Measurements from ENCODE around the gene DOCK3. TPM values are rescaled to one million over a fixed set of nuclear protein-coding genes. Genes with fewer than 3 reads are reported as not detected.
"Not testable (repeated sequence)": the region's sequence is repeated elsewhere in the genome, so short reads cannot be mapped to it uniquely, and the experiment has no call there.

Gene DOCK3
- total RNA-seq, 5 donors from 2014 or later (not counting 1 experiment from before 2014, with no cell fraction given), result 2.0 to 3.2 (median 2.6) TPM

- H3K4me3 Mint-ChIP-seq; H3K27ac ChIP-seq (ENCODE audit: low read length); H3K4me1 Mint-ChIP-seq; H3K27me3 Mint-ChIP-seq; H3K27ac Mint-ChIP-seq; H3K4me1 ChIP-seq (ENCODE audit: control insufficient read depth in 1 of 2, extremely low read depth in 1 of 2, insufficient read depth in 2 of 2, low read length in 2 of 2); H3K9me3 ChIP-seq; POLR2A ChIA-PET; CTCF ChIA-PET; H3K4me3 ChIP-seq (ENCODE audit: control insufficient read depth in 1 of 2, extremely low read depth in 1 of 2, low read length in 1 of 2); H3K36me3 ChIP-seq (ENCODE audit: control insufficient read depth in 2 of 2, extremely low read depth in 1 of 2, insufficient read depth in 1 of 2, low read length in 1 of 2); H3K27me3 ChIP-seq (replicated peaks in 1 of 2; ENCODE audit: control insufficient read depth in 2 of 2, extremely low read depth in 1 of 2, insufficient read depth in 2 of 2, low read length in 1 of 2); DNase-seq; ATAC-seq (replicated peaks in 1 of 4): not testable (repeated sequence)
- Mint-ChIP-seq H3K9me3 (peaks cover 34 to 39% (median 39%) of the 10 kb centered on the region in 3 donors), H3K36me3 (peaks cover 32% of the 10 kb centered on the region)
- no CpG with 5 or more reads among the region's 27 CpGs for WGBS (ENCODE audit: insufficient coverage)
These were observed 129.1 kb downstream of the DOCK3 start for GRCh38 chr3:50803805-50804204.

GRCh38 chr3:50804376-50804775 is 129.6 kb downstream of the DOCK3 start:
- DNase-seq; ATAC-seq (replicated peaks in 1 of 4); CTCF ChIA-PET; POLR2A ChIA-PET; H3K4me3 ChIP-seq (ENCODE audit: control insufficient read depth in 1 of 2, extremely low read depth in 1 of 2, low read length in 1 of 2); H3K36me3 ChIP-seq (ENCODE audit: control insufficient read depth in 2 of 2, extremely low read depth in 1 of 2, insufficient read depth in 1 of 2, low read length in 1 of 2); H3K4me1 ChIP-seq (ENCODE audit: control insufficient read depth in 1 of 2, extremely low read depth in 1 of 2, insufficient read depth in 2 of 2, low read length in 2 of 2); H3K27ac Mint-ChIP-seq; H3K27ac ChIP-seq (ENCODE audit: low read length); H3K4me1 Mint-ChIP-seq; H3K27me3 Mint-ChIP-seq; H3K27me3 ChIP-seq (replicated peaks in 1 of 2; ENCODE audit: control insufficient read depth in 2 of 2, extremely low read depth in 1 of 2, insufficient read depth in 2 of 2, low read length in 1 of 2); H3K9me3 ChIP-seq; H3K4me3 Mint-ChIP-seq: not testable (repeated sequence)
- H3K36me3 Mint-ChIP-seq, result peaks cover 27% of the 10 kb centered on the region
- peaks cover 28 to 34% (median 33%) of the 10 kb centered on the region in 3 donors for H3K9me3 Mint-ChIP-seq
- 94% methylated on average over 9 of the region's 20 CpGs for WGBS (ENCODE audit: insufficient coverage)

DNA sequence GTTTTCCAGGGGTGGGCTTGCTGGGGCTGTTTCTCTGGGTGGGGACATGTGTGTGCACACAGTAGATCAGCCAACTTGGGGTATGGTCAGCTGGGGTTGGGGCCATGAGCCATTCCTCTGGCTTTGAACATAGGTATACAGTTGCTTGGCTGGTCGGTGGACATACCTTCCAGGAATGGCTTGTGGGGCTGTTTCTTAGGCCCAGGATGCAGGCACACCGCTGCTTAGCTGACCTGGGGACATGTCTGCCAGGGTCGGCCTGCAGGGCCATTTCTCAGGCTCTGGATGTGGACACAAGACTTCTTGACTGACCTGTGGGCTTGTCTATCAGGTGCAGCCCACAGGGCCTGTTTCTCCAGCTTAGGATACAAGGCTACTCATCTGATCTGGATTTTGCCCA is 130.6 kb downstream of the DOCK3 start:
- 64% methylated on average over 3 of the region's 3 CpGs for WGBS (ENCODE audit: insufficient coverage)
- Histone ChIP-seq H3K4me1 (ENCODE audit: control insufficient read depth in 1 of 2, extremely low read depth in 1 of 2, insufficient read depth in 2 of 2, low read length in 2 of 2) (no peaks in the 10 kb centered on the region), H3K36me3 (ENCODE audit: control insufficient read depth in 2 of 2, extremely low read depth in 1 of 2, insufficient read depth in 1 of 2, low read length in 1 of 2) (no peaks in the 10 kb centered on the region), H3K4me3 (ENCODE audit: control insufficient read depth in 1 of 2, extremely low read depth in 1 of 2, low read length in 1 of 2) (no peak overlapping the region), H3K27me3 (replicated peaks in 1 of 2; ENCODE audit: control insufficient read depth in 2 of 2, extremely low read depth in 1 of 2, insufficient read depth in 2 of 2, low read length in 1 of 2) (peaks cover 0 to 7% of the 10 kb centered on the region in 2 experiments), H3K9me3 (no peaks in the 10 kb centered on the region), H3K27ac (ENCODE audit: low read length) (no peak overlapping the region)
- Mint-ChIP-seq H3K36me3 (peaks cover 19% of the 10 kb centered on the region), H3K4me1 (no peaks in the 10 kb centered on the region), H3K27ac (no peak overlapping the region), H3K4me3 (no peak overlapping the region), H3K27me3 (peaks cover 0 to 3% of the 10 kb centered on the region in 2 donors), H3K9me3 (peaks cover 23 to 26% (median 24%) of the 10 kb centered on the region in 3 donors)
- ATAC-seq (replicated peaks in 1 of 4), result no peak
- CTCF ChIA-PET, result no interaction called here
- POLR2A ChIA-PET, result no interaction called here
- DNase-seq, result no peak

- Mint-ChIP-seq H3K4me3 (no peak overlapping the region), H3K36me3 (peaks cover 15% of the 10 kb centered on the region), H3K4me1 (no peaks in the 10 kb centered on the region), H3K9me3 (peaks cover 17 to 20% (median 18%) of the 10 kb centered on the region in 3 donors), H3K27me3 (no peaks in the 10 kb centered on the region), H3K27ac (no peak overlapping the region)
- ATAC-seq (replicated peaks in 1 of 4) (no peak), DNase-seq (no peak)
- Histone ChIP-seq H3K9me3 (no peaks in the 10 kb centered on the region), H3K4me1 (ENCODE audit: control insufficient read depth in 1 of 2, extremely low read depth in 1 of 2, insufficient read depth in 2 of 2, low read length in 2 of 2) (no peaks in the 10 kb centered on the region), H3K27me3 (replicated peaks in 1 of 2; ENCODE audit: control insufficient read depth in 2 of 2, extremely low read depth in 1 of 2, insufficient read depth in 2 of 2, low read length in 1 of 2) (peaks cover 0 to 7% of the 10 kb centered on the region in 2 experiments), H3K36me3 (ENCODE audit: control insufficient read depth in 2 of 2, extremely low read depth in 1 of 2, insufficient read depth in 1 of 2, low read length in 1 of 2) (no peaks in the 10 kb centered on the region), H3K27ac (ENCODE audit: low read length) (no peak overlapping the region), H3K4me3 (ENCODE audit: control insufficient read depth in 1 of 2, extremely low read depth in 1 of 2, low read length in 1 of 2) (no peak overlapping the region)
- ChIA-PET POLR2A (no interaction called here), CTCF (no interaction called here)
- WGBS (ENCODE audit: insufficient coverage), result 67% methylated on average over 1 of the region's 1 CpG
These were observed 131.3 kb downstream of the DOCK3 start for GRCh38 chr3:50806031-50806430.

DNA sequence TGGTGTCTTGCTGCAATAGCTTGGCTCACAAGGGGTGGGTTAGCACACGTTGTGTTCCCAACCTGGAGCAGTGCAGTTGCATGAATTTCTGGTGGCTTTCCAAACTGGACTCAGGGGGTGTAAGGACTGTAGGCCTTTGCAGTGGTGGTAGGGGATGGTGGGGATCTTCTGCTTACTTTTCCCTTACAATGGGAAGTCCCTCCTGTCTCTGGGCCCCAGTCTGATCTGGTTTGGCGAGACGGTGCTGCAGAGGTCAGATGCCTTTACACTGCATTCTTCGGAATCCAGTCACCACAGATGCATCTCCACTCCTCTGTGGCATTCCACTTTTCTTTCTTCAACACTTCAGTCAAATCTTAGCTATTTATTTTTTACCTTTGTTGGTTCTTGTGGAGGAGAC is 132.1 kb downstream of the DOCK3 start:
- ATAC-seq (replicated peaks in 1 of 4) (no peak), DNase-seq (no peak)
- H3K27ac ChIP-seq (ENCODE audit: low read length), result no peak overlapping the region
- CTCF ChIA-PET, result no interaction called here
- Mint-ChIP-seq H3K27me3 (no peaks in the 10 kb centered on the region), H3K27ac (no peak overlapping the region), H3K4me3 (no peak overlapping the region), H3K4me1 (no peaks in the 10 kb centered on the region), H3K9me3 (peaks cover 9 to 12% (median 10%) of the 10 kb centered on the region in 3 donors), H3K36me3 (peaks cover 9% of the 10 kb centered on the region)
- H3K4me1 ChIP-seq (ENCODE audit: control insufficient read depth in 1 of 2, extremely low read depth in 1 of 2, insufficient read depth in 2 of 2, low read length in 2 of 2), result no peaks in the 10 kb centered on the region
- H3K27me3 ChIP-seq (replicated peaks in 1 of 2; ENCODE audit: control insufficient read depth in 2 of 2, extremely low read depth in 1 of 2, insufficient read depth in 2 of 2, low read length in 1 of 2), result peaks cover 0 to 7% of the 10 kb centered on the region in 2 experiments
- H3K36me3 ChIP-seq (ENCODE audit: control insufficient read depth in 2 of 2, extremely low read depth in 1 of 2, insufficient read depth in 1 of 2, low read length in 1 of 2), result no peaks in the 10 kb centered on the region
- H3K4me3 ChIP-seq (ENCODE audit: control insufficient read depth in 1 of 2, extremely low read depth in 1 of 2, low read length in 1 of 2), result no peak overlapping the region
- POLR2A ChIA-PET, result no interaction called here
- H3K9me3 ChIP-seq, result no peaks in the 10 kb centered on the region
- 100% methylated on average over 3 of the region's 4 CpGs for WGBS (ENCODE audit: insufficient coverage)

- Histone ChIP-seq H3K4me3 (ENCODE audit: control insufficient read depth in 1 of 2, extremely low read depth in 1 of 2, low read length in 1 of 2) (no peak overlapping the region), H3K27me3 (replicated peaks in 1 of 2; ENCODE audit: control insufficient read depth in 2 of 2, extremely low read depth in 1 of 2, insufficient read depth in 2 of 2, low read length in 1 of 2) (peaks cover 0 to 7% of the 10 kb centered on the region in 2 experiments), H3K9me3 (no peaks in the 10 kb centered on the region), H3K4me1 (ENCODE audit: control insufficient read depth in 1 of 2, extremely low read depth in 1 of 2, insufficient read depth in 2 of 2, low read length in 2 of 2) (no peaks in the 10 kb centered on the region), H3K27ac (ENCODE audit: low read length) (no peak overlapping the region), H3K36me3 (ENCODE audit: control insufficient read depth in 2 of 2, extremely low read depth in 1 of 2, insufficient read depth in 1 of 2, low read length in 1 of 2) (no peaks in the 10 kb centered on the region)
- Mint-ChIP-seq H3K36me3 (peaks cover 9% of the 10 kb centered on the region), H3K27ac (no peak overlapping the region), H3K4me1 (no peaks in the 10 kb centered on the region), H3K9me3 (peaks cover 4 to 9% (median 5%) of the 10 kb centered on the region in 3 donors), H3K4me3 (no peak overlapping the region), H3K27me3 (no peaks in the 10 kb centered on the region)
- DNase-seq (no peak), ATAC-seq (replicated peaks in 1 of 4) (no peak)
- WGBS (ENCODE audit: insufficient coverage), result no CpG with 5 or more reads among the region's 2 CpGs
- ChIA-PET CTCF (no interaction called here), POLR2A (no interaction called here)
These were observed 132.5 kb downstream of the DOCK3 start for GRCh38 chr3:50807266-50807665.

DNA sequence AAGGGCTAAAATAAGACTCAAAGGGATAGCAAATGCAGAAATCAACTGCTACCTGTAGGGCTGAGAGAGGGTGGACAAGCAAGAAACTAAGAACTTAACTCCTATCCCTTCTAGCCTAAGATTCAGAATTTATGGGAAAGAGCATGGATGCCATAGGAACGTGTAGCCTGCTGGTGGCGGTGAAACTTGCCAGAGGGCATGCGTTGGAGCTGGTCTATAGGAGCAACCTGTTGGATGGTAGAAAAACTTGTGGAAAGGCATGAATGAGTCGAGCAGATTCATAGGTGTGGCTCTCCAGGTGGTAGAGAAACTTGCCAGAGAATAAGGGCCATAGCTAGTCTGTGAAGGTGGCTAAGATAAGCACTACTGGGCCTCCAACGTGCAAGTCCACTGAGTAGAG is 137.2 kb downstream of the DOCK3 start:
- WGBS (ENCODE audit: insufficient coverage), result 85% methylated on average over 3 of the region's 5 CpGs
- Mint-ChIP-seq H3K4me1 (no peaks in the 10 kb centered on the region), H3K27ac (no peak overlapping the region), H3K9me3 (no peaks in the 10 kb centered on the region), H3K27me3 (no peaks in the 10 kb centered on the region), H3K4me3 (no peak overlapping the region), H3K36me3 (peaks cover 4% of the 10 kb centered on the region)
- Histone ChIP-seq H3K4me1 (ENCODE audit: control insufficient read depth in 1 of 2, extremely low read depth in 1 of 2, insufficient read depth in 2 of 2, low read length in 2 of 2) (no peaks in the 10 kb centered on the region), H3K27me3 (replicated peaks in 1 of 2; ENCODE audit: control insufficient read depth in 2 of 2, extremely low read depth in 1 of 2, insufficient read depth in 2 of 2, low read length in 1 of 2) (no peaks in the 10 kb centered on the region), H3K36me3 (ENCODE audit: control insufficient read depth in 2 of 2, extremely low read depth in 1 of 2, insufficient read depth in 1 of 2, low read length in 1 of 2) (no peaks in the 10 kb centered on the region), H3K4me3 (ENCODE audit: control insufficient read depth in 1 of 2, extremely low read depth in 1 of 2, low read length in 1 of 2) (no peak overlapping the region), H3K27ac (ENCODE audit: low read length) (no peak overlapping the region), H3K9me3 (no peaks in the 10 kb centered on the region)
- DNase-seq (no peak), ATAC-seq (replicated peaks in 1 of 4) (no peak)
- ChIA-PET CTCF (no interaction called here), POLR2A (no interaction called here)
